Measurements from ENCODE around the gene FHDC1. TPM values are rescaled to one million over a fixed set of nuclear protein-coding genes. Genes with fewer than 3 reads are reported as not detected.

The FHDC1 gene
- total RNA-seq, 2 experiments from 2014 or later, result 0.05 to 0.11 TPM

DNA sequence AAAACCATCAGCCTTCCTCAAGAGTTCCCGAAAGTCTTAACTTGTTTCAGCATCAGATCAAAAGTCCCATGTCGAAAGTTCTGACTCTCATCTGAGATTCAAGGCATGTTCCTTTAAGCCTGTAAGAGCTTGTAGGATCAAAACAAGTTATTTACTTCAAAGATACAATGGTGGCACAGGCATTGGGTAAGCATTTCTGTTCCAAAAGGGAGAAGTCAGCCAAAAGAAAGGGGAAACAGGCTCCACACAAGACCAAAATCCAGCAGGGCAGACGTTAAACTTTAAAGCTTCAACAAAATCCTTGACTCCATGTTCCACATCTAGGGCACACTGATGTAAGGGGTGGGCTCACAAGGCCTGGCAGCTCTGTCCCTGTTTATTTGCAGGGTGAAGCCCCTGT, 91.7 kb downstream of the FHDC1 start:
- Mint-ChIP-seq H3K27me3 (no peaks in the 10 kb centered on the region), H3K4me3 (no peak overlapping the region), H3K27ac (no peak overlapping the region), H3K4me1 (ENCODE audit: low read depth) (no peaks in the 10 kb centered on the region), H3K36me3 (ENCODE audit: low read depth) (no peaks in the 10 kb centered on the region), H3K9me3 (peaks cover 15% of the 10 kb centered on the region)
- intact Hi-C loops (cut with micrococcal nuclease), result no loop called here
- TF ChIP-seq CTCF (IDR thresholded peaks at IDR 0.05), result no peak
- no peak for DNase-seq
- ATAC-seq, result no peak
- POLR2A ChIA-PET, result no interaction called here
- CTCF ChIA-PET, result no interaction called here

DNA sequence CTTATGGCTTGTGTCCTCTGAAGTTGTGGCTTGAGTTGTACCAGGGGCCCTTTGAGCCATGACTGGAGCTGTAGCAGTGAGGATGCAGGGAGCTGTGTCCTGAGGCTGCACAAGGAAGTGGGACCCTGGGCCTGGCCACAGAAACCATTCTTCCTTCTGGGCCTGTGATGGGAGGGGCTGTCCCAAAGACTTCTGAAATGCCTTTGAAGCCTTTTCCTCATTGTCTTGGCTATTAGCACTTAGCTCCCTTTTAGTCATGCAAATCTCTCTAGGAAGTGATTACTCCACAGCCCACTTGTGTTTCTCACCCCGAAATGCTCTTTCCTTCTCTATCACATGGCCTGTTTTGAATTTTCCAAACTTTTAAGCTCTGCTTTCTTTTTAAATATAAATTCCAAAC, 92.4 kb downstream of the FHDC1 start:
- H3K27ac Mint-ChIP-seq, result no peak overlapping the region
- ATAC-seq, result no peak
- POLR2A ChIA-PET, result no interaction called here

More for the DNA sequence above, 92.4 kb downstream of the FHDC1 start:
- H3K36me3 Mint-ChIP-seq (ENCODE audit: low read depth), result no peaks in the 10 kb centered on the region
- DNase-seq, result no peak
- no peaks in the 10 kb centered on the region for H3K27me3 Mint-ChIP-seq
- H3K4me1 Mint-ChIP-seq (ENCODE audit: low read depth), result no peaks in the 10 kb centered on the region
- TF ChIP-seq CTCF (IDR thresholded peaks at IDR 0.05), result no peak
- intact Hi-C loops (cut with micrococcal nuclease), result no loop called here
- H3K9me3 Mint-ChIP-seq, result peaks cover 15% of the 10 kb centered on the region
- H3K4me3 Mint-ChIP-seq, result no peak overlapping the region
- CTCF ChIA-PET, result interaction anchor here (1.2 kb wide), 1 partner anchor 22 kb away, joined by 3 read pairs; no protein-coding TSS in a partner anchor

Other genes starting within 250 kb of the FHDC1 start
- gene TIGD4, start 156.6 kb upstream of the FHDC1 start, total RNA-seq, result under 1 TPM; 0.27 to 0.47 TPM
- gene ARFIP1, start 156.4 kb upstream of the FHDC1 start, total RNA-seq, result 1 to 10 TPM; 7.2 to 8.9 TPM

Data from activated CD8-positive, alpha-beta T cell treated with anti-CD3 and anti-CD28 coated beads for 36 hours (primary cell).